GM20000 (cell line): ENCODE measurements around the gene PPP2R3C.

Experiments
- DNase-seq: peaks from one replicate; pipeline ENCODE4 v3.0.0; 2012; ENCODE audit warnings: low spot score
- CTCF ChIP-seq: IDR thresholded peaks from 2 replicates; pipeline ENCODE4 v1.5.1; 2012; ENCODE audit warnings: mild to moderate bottlenecking, control low read depth; ENCODE audit errors: extremely low read depth, missing control alignments

PPP2R3C gene

GRCh38 chr14:35124127-35124526 lies 2.3 kb upstream of the PPP2R3C start:
- DNase-seq: no peak
- TF ChIP-seq CTCF: no peak

DNA sequence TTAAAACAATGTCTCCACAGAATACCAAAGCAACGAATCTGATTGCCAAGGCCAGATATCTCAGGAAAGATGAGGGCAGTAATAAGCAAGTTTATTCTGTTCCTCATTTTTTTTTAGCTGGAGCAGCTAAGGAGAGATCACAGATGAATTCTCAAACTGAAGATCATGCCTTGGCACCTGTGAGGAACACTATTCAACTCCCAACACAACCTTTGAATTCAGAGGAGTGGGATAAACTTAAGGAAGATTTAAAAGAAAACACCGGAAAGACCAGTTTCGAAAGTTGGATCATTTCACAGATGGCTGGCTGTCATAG lies 1.6 kb upstream of the PPP2R3C start:
- TF ChIP-seq CTCF: no peak
- no peak for DNase-seq

GRCh38 chr14:35122696-35123387 lies 1.1 kb upstream of the PPP2R3C start:
- DNase-seq: no peak
- TF ChIP-seq CTCF: no peak

DNA sequence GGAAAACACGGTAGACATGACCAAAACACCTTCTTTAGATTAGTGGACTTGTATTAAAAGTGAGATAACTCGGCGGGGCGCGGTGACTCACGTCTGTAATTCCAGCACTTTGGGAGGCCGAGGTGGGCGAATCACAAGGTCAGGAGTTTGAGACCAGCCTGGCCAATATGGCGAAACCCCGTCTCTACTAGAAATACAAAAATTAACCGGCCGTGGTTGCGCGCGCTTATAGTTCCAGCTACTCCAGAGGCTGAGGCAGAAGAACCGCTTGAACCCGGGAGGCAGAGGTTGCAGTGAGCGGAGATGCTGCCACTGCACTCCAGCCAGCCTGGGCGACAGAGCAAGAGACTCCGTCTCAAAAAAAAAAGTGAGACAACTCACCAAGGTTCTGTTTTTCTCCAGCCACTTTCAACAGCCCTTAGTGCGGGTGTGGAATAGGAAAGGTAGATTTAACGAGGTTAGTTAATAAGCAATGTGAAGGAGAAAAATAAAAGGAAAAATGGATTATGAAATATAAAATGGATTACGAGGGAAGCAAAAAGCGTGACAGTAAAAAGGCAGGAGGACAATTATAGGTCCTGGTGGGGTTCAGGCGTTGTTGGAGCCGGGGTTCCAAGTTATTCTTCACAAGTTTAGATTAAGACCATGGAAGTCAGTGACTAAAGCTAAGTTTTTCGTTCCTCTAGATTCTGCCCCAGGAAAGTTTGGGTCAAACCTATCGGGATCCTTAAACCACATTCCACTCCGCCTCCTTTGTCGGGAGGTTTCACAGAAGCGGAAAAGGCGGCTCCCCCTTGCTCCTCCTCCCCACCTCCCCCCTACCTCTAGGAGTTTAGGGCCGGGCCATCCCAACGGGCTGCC lies 534 bp downstream of the PPP2R3C start:
- TF ChIP-seq CTCF: no peak
- no peak for DNase-seq

- no peak for TF ChIP-seq CTCF
- DNase-seq: no peak
Observed at GRCh38 chr14:35117112-35117511, 4.7 kb downstream of the PPP2R3C start.

- TF ChIP-seq CTCF: no peak
- DNase-seq: no peak
Observed at GRCh38 chr14:35116242-35116641, 5.5 kb downstream of the PPP2R3C start.

- DNase-seq: no peak
- TF ChIP-seq CTCF: no peak
Observed at GRCh38 chr14:35114036-35114435, 7.8 kb downstream of the PPP2R3C start.
